HEK293T (cell line): ENCODE data around the gene CCDC30.

Source experiments
- BHLHE40 ChIP-seq: fragments of 450-650 bp; IDR thresholded peaks from 2 replicates; pipeline ENCODE4 v1.6.1; 2016; ENCODE audit warnings: mild to moderate bottlenecking, moderate library complexity, borderline replicate concordance
- FOXA1 ChIP-seq: fragments of 450-650 bp; IDR thresholded peaks from 2 replicates; pipeline ENCODE4 v1.6.1; 2016; ENCODE audit warnings: mild to moderate bottlenecking
- FOXK2 ChIP-seq: fragments of 450-650 bp; IDR thresholded peaks from 2 replicates; pipeline ENCODE4 v1.6.1; 2016; ENCODE audit warnings: mild to moderate bottlenecking
- FOXM1 ChIP-seq: fragments of 450-650 bp; IDR thresholded peaks from 2 replicates; pipeline ENCODE4 v1.6.1; 2017; ENCODE audit warnings: mild to moderate bottlenecking, borderline replicate concordance

DNA sequence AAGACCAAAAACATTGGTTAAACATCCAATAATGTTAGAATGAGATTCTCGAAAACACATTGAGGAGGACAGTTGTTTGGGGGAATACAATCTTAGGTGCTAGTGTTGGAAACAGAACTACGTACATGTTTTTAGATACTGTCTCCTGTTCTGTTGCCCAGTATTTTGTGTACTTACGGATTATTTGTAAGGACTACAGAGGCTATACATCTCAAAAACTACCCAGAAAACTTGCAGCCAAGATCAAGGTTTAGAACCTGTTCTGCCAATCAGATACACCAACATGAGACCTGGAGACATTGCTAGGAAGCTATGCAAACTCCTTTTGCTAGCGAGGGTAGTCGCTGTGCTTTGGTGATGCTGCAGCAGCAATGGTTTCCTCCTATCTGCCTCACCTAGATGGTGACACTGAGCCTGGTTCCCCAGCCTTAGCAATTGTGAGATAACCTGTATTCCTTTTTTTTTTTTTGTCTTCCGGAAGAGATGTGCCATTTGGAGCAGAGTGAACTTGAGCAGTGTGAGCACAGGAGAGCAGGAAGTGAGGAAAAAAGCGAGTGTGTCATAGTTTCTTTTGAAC, 240.9 kb downstream of the CCDC30 start:
- TF ChIP-seq BHLHE40, result no peak
- TF ChIP-seq FOXM1, result no peak
- no peak for TF ChIP-seq FOXK2
- TF ChIP-seq FOXA1, result no peak
